ENCODE measurements around the gene ANO1. TPM values are rescaled to one million over a fixed set of nuclear protein-coding genes. Genes with fewer than 3 reads are reported as not detected.
A peak's percentile ranks its signal among the peaks of the same experiment; 100 is the strongest.

ANO1 gene
- total RNA-seq, 1 donor from 2014 or later: 9.1 TPM

DNA sequence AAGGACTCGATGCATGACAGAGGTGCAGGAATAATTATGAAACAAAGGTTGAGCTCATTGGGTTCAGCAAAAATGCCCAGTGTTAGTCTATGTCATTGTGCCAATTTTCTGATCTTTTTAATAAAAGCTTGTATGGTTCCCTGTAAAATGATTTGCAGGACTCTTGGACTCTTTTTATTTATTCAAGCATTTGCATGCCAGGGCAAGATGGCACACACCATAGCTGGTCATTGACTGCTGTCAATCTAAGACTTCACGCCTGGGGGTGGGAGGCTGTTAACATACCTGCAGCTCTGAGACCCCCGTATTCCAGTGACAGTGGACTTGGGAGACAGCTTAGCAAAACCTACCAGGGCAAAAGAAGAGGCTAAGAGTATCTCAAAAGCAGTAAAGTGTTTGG is 32.0 kb upstream of the ANO1 start:
- H3K4me3 Mint-ChIP-seq (ENCODE audit: low read depth): no peak overlapping the region
- H3K4me1 Mint-ChIP-seq (ENCODE audit: low read depth): peaks cover 2% of the 10 kb centered on the region
- H3K9me3 Mint-ChIP-seq (ENCODE audit: low read depth): peaks cover 15% of the 10 kb centered on the region
- TF ChIP-seq, protein P1, sequence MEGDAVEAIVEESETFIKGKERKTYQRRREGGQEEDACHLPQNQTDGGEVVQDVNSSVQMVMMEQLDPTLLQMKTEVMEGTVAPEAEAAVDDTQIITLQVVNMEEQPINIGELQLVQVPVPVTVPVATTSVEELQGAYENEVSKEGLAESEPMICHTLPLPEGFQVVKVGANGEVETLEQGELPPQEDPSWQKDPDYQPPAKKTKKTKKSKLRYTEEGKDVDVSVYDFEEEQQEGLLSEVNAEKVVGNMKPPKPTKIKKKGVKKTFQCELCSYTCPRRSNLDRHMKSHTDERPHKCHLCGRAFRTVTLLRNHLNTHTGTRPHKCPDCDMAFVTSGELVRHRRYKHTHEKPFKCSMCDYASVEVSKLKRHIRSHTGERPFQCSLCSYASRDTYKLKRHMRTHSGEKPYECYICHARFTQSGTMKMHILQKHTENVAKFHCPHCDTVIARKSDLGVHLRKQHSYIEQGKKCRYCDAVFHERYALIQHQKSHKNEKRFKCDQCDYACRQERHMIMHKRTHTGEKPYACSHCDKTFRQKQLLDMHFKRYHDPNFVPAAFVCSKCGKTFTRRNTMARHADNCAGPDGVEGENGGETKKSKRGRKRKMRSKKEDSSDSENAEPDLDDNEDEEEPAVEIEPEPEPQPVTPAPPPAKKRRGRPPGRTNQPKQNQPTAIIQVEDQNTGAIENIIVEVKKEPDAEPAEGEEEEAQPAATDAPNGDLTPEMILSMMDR (IDR thresholded peaks at IDR 0.05; ENCODE audit: unreplicated experiment): no peak
- peaks cover 11% of the 10 kb centered on the region for H3K27me3 Mint-ChIP-seq
- no peak for DNase-seq (ENCODE audit: low spot score, unreplicated experiment)
- no peak overlapping the region for H3K27ac Mint-ChIP-seq
- H3K36me3 Mint-ChIP-seq (ENCODE audit: insufficient read depth): no peaks in the 10 kb centered on the region

DNA sequence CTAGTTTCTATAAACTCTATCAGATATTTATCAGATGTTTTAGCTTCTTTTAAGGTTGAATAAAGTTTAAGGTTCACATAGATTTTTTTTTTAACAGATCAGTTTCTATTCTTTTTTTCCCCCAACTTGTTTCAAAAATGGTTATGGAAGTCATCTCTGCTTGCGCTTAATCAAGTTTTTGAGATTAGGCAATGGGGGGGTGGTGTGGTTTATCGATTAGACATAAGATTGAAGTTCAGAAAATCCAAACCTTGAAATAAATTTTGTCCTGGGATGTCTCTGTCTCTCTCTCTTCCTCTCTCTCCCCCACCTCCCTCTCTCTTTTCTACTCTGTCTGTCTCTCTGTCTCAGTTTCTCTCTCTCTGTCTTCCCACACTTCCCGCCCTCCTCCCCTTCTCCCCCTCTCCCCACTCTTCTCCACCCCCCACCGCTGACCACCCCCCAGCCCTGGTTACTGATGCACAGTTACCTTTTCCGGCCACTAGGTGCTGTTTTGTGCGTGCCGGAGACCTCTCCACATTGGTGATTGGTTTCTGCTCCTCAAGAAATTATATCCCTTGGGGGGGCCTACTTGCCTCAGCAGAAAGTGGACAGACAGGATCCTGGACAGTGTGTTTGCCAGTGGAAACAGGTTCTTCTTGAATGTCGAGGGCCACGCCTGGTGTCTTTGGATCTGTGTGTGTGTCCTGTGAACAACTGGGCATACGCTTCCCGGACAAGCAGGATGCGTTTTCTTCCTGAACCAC is 29.7 kb upstream of the ANO1 start:
- H3K27ac Mint-ChIP-seq: no peak overlapping the region
- DNase-seq (ENCODE audit: low spot score, unreplicated experiment): no peak
- TF ChIP-seq, protein P1 (IDR thresholded peaks at IDR 0.05; ENCODE audit: unreplicated experiment): peak; percentile 40
- H3K4me3 Mint-ChIP-seq (ENCODE audit: low read depth): no peak overlapping the region
- peaks cover 16% of the 10 kb centered on the region for H3K9me3 Mint-ChIP-seq (ENCODE audit: low read depth)
- peaks cover 11% of the 10 kb centered on the region for H3K27me3 Mint-ChIP-seq
- H3K36me3 Mint-ChIP-seq (ENCODE audit: insufficient read depth): peaks cover 2% of the 10 kb centered on the region
- peaks cover 2% of the 10 kb centered on the region for H3K4me1 Mint-ChIP-seq (ENCODE audit: low read depth)

DNA sequence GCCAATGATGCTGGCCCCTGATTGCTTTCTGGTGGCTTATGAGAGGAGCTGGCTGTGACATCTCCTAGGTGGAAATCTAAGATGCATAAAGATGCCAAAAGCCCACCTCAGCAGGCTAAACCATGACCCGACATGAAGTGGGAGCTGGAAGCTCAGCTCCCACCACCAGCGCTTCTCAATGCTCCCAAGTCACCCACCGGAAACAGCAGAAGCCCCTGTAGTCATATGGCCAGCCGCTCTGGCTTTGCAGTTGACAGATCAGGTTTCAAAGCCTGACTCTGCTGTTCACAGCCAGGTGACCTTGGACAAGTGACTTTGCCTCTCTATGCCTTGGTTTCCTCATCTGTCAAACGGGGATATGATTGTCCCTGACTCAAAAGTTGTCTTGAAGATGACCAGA is 29.1 kb upstream of the ANO1 start:
- Mint-ChIP-seq H3K27me3 (peaks cover 11% of the 10 kb centered on the region), H3K4me3 (ENCODE audit: low read depth) (no peak overlapping the region), H3K4me1 (ENCODE audit: low read depth) (peaks cover 2% of the 10 kb centered on the region), H3K9me3 (ENCODE audit: low read depth) (peaks cover 16% of the 10 kb centered on the region), H3K36me3 (ENCODE audit: insufficient read depth) (peaks cover 2% of the 10 kb centered on the region), H3K27ac (no peak overlapping the region)
- TF ChIP-seq, protein P1 (IDR thresholded peaks at IDR 0.05; ENCODE audit: unreplicated experiment): no peak
- DNase-seq (ENCODE audit: low spot score, unreplicated experiment): no peak

DNA sequence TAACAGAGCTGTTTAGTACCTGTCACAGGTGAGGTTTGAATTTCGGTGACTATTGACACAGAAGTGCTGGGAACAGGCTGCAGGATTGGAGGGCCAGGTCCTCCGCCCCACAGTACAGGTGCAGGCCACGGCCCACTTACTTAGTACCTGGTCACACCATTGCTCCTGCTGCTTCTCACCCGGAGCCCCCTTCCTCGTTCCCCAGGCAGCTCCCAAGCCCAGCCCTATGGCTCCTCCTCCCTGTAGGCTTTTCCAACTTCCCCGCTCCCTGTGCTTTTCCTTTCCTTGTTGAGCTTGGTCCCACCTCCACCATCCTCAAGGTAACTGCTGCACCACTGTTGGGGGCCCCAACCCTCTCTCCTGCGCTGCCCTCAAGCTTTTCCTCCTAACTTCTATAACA is 27.9 kb upstream of the ANO1 start:
- Mint-ChIP-seq H3K4me3 (ENCODE audit: low read depth) (no peak overlapping the region), H3K27me3 (peaks cover 11% of the 10 kb centered on the region), H3K9me3 (ENCODE audit: low read depth) (peaks cover 16% of the 10 kb centered on the region), H3K27ac (no peak overlapping the region), H3K4me1 (ENCODE audit: low read depth) (peaks cover 2% of the 10 kb centered on the region), H3K36me3 (ENCODE audit: insufficient read depth) (peaks cover 2% of the 10 kb centered on the region)
- DNase-seq (ENCODE audit: low spot score, unreplicated experiment): no peak
- TF ChIP-seq, protein P1 (IDR thresholded peaks at IDR 0.05; ENCODE audit: unreplicated experiment): no peak

DNA sequence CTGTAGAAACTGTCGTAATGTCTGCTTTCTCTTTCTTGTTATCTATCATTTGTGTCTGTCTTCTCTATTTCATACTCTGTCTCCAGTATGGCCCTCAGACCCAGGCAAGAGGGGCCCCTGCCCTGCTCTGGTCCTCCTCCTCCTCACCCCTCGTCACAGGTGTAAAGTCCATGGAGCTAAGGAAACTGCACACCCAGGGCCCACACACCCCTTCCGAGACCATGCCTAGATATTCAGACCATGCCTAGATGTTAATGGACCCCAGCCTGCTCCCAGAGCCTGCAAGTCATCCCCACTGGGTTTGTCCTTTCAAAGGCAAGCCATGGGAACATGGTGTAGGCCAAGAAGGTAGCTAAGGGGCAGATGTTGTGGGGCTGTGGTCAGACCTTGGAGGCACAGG is 24.1 kb upstream of the ANO1 start:
- TF ChIP-seq, protein P1 (IDR thresholded peaks at IDR 0.05; ENCODE audit: unreplicated experiment): no peak
- H3K9me3 Mint-ChIP-seq (ENCODE audit: low read depth): peaks cover 37% of the 10 kb centered on the region
- peaks cover 3% of the 10 kb centered on the region for H3K27me3 Mint-ChIP-seq
- DNase-seq (ENCODE audit: low spot score, unreplicated experiment): no peak
- no peak overlapping the region for H3K4me3 Mint-ChIP-seq (ENCODE audit: low read depth)
- no peaks in the 10 kb centered on the region for H3K4me1 Mint-ChIP-seq (ENCODE audit: low read depth)
- H3K27ac Mint-ChIP-seq: peak overlapping the region; percentile 47
- peaks cover 8% of the 10 kb centered on the region for H3K36me3 Mint-ChIP-seq (ENCODE audit: insufficient read depth)

Data from progenitor cell of endocrine pancreas (in vitro differentiated cells).